ENCODE results near the gene IHH.

Gene IHH

DNA sequence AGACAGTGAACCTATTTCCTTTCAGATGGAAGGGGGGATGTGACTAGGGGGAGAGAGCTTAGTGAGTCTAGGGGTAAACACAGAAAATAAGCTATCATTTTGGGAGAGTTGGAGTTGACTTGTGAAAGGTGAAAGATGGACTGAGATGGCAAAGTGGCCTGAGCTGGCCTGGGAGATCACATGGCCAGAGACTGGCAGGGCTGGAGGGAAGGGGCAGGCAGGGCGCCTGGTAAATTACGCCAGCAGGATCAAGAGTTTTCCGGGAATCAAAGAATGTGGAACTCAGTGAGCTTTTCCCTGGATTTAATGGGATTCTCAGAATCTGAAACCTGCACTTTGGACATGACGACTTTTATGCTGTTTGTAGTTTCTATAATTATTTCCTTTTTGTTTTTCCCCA lies 18.6 kb downstream of the IHH start:
- Histone ChIP-seq H3K4me1 (ENCODE audit: control insufficient read depth in 1 of 2, insufficient read depth in 2 of 2, low read length in 2 of 2) (peaks cover 7 to 11% of the 10 kb centered on the region in 2 donors), H3K4me3 (ENCODE audit: low read depth in 1 of 2, low read length in 2 of 2) (no peak overlapping the region), H3K9ac (ENCODE audit: low read depth in 1 of 2, low read length in 2 of 2) (no peak overlapping the region), H3K36me3 (ENCODE audit: control insufficient read depth in 1 of 2, insufficient read depth in 2 of 2, low read length in 2 of 2) (no peaks in the 10 kb centered on the region), H3K9me3 (ENCODE audit: control insufficient read depth in 1 of 2, low read length in 2 of 2) (no peaks in the 10 kb centered on the region), H3K27ac (ENCODE audit: low read depth, low read length) (no peak overlapping the region), H3K27me3 (ENCODE audit: control insufficient read depth in 1 of 2, insufficient read depth in 2 of 2, low read length in 2 of 2) (peaks cover 8 to 15% of the 10 kb centered on the region in 2 donors)

DNA sequence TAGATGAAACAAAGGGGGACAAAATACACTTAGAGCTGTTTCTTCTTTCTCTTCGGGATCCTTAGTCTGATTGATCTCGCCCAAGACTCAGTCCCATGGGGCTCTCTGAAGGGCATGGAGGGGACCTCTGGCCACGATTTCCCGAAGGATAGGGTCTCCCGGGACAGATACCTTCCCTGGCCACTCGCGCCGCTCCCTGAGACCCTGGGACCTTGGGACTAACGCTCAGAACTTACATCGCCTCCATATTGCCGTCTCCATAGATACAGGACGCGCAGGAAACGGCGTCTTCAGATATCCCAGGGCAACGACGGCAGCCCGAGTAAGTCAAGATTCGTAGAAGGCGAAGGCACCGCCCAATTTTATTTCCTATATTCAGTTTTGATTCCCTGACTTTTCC lies 19.5 kb downstream of the IHH start, which contains the start of gene CFAP65:
Gene CFAP65, minus strand, starts transcription at position 265 of the 400 bp plus-strand sequence. CDS start 2,468 bp downstream, outside the sequence.
- H3K9me3 ChIP-seq (ENCODE audit: control insufficient read depth in 1 of 2, low read length in 2 of 2) = no peaks in the 10 kb centered on the region
- no peak within 1 kb of the TSS for H3K27ac ChIP-seq (ENCODE audit: low read depth, low read length)
- peaks cover 8 to 15% of the 10 kb centered on the region in 2 donors for H3K27me3 ChIP-seq (ENCODE audit: control insufficient read depth in 1 of 2, insufficient read depth in 2 of 2, low read length in 2 of 2)
- no peak within 1 kb of the TSS for H3K9ac ChIP-seq (ENCODE audit: low read depth in 1 of 2, low read length in 2 of 2)
- H3K4me3 ChIP-seq (ENCODE audit: low read depth in 1 of 2, low read length in 2 of 2) = peak within 1 kb of the TSS; percentile 58 to 60
- H3K36me3 ChIP-seq (ENCODE audit: control insufficient read depth in 1 of 2, insufficient read depth in 2 of 2, low read length in 2 of 2) = no peaks in the 10 kb centered on the region
- H3K4me1 ChIP-seq (ENCODE audit: control insufficient read depth in 1 of 2, insufficient read depth in 2 of 2, low read length in 2 of 2) = peaks cover 7 to 11% of the 10 kb centered on the region in 2 donors

DNA sequence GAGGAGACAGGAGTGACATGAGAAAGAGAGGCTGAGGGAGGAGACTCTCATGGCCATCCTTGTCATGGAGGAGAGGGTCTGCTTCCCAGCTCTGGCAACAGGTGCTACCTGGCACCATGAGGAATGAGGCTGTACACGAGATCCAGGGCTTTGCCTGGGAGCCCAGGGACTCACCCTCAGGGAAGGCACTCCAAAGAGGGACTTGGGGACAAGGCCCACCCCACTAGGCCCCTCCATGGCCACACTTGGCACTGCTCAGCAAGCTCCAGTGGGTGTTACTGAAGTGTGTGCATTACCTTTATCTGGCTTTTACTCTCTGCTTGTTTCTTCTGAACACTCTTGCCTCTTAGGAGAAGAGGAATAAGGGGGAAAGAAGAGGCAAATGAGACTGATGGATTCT lies 22.1 kb downstream of the IHH start:
- no peaks in the 10 kb centered on the region for H3K36me3 ChIP-seq (ENCODE audit: control insufficient read depth in 1 of 2, insufficient read depth in 2 of 2, low read length in 2 of 2)
- H3K27ac ChIP-seq (ENCODE audit: low read depth, low read length) = no peak overlapping the region
- H3K4me3 ChIP-seq (ENCODE audit: low read depth in 1 of 2, low read length in 2 of 2) = no peak overlapping the region
- peaks cover 8 to 20% of the 10 kb centered on the region in 2 donors for H3K27me3 ChIP-seq (ENCODE audit: control insufficient read depth in 1 of 2, insufficient read depth in 2 of 2, low read length in 2 of 2)
- H3K9ac ChIP-seq (ENCODE audit: low read depth in 1 of 2, low read length in 2 of 2) = no peak overlapping the region
- H3K4me1 ChIP-seq (ENCODE audit: control insufficient read depth in 1 of 2, insufficient read depth in 2 of 2, low read length in 2 of 2) = peaks cover 7 to 11% of the 10 kb centered on the region in 2 donors
- no peaks in the 10 kb centered on the region for H3K9me3 ChIP-seq (ENCODE audit: control insufficient read depth in 1 of 2, low read length in 2 of 2)

GRCh38 chr2:219037783-219038499 lies 22.8 kb downstream of the IHH start:
- H3K27me3 ChIP-seq (ENCODE audit: control insufficient read depth in 1 of 2, insufficient read depth in 2 of 2, low read length in 2 of 2) = peaks cover 8 to 20% of the 10 kb centered on the region in 2 donors
- no peak overlapping the region for H3K27ac ChIP-seq (ENCODE audit: low read depth, low read length)
- peaks cover 7 to 9% of the 10 kb centered on the region in 2 donors for H3K4me1 ChIP-seq (ENCODE audit: control insufficient read depth in 1 of 2, insufficient read depth in 2 of 2, low read length in 2 of 2)
- no peaks in the 10 kb centered on the region for H3K9me3 ChIP-seq (ENCODE audit: control insufficient read depth in 1 of 2, low read length in 2 of 2)
- H3K4me3 ChIP-seq (ENCODE audit: low read depth in 1 of 2, low read length in 2 of 2) = no peak overlapping the region
- H3K9ac ChIP-seq (ENCODE audit: low read depth in 1 of 2, low read length in 2 of 2) = no peak overlapping the region
- H3K36me3 ChIP-seq (ENCODE audit: control insufficient read depth in 1 of 2, insufficient read depth in 2 of 2, low read length in 2 of 2) = no peaks in the 10 kb centered on the region

DNA sequence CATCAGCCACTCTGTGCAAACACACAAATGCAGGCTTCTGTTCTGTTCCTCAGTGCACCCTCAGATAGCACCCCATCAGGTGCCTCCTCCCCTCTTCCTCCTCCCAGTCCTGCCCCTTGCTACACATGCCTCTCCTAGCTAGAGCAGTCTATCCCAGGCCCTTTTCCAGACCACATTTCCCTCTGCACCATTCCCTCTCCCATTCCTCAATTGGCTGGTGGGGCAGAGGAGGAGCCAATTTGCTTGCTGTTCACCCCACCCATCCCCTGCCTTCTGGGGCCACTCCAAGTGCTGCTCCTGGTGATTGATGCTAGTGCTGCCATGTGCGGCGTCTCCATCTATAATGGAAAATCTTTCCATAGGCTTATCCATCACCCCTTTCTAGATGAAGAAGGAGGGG lies 24.8 kb downstream of the IHH start:
- Histone ChIP-seq H3K9ac (ENCODE audit: low read depth in 1 of 2, low read length in 2 of 2) (no peak overlapping the region), H3K9me3 (ENCODE audit: control insufficient read depth in 1 of 2, low read length in 2 of 2) (no peaks in the 10 kb centered on the region), H3K4me1 (ENCODE audit: control insufficient read depth in 1 of 2, insufficient read depth in 2 of 2, low read length in 2 of 2) (no peaks in the 10 kb centered on the region), H3K4me3 (ENCODE audit: low read depth in 1 of 2, low read length in 2 of 2) (no peak overlapping the region), H3K27me3 (ENCODE audit: control insufficient read depth in 1 of 2, insufficient read depth in 2 of 2, low read length in 2 of 2) (peaks cover 8 to 15% of the 10 kb centered on the region in 2 donors), H3K27ac (ENCODE audit: low read depth, low read length) (no peak overlapping the region), H3K36me3 (ENCODE audit: control insufficient read depth in 1 of 2, insufficient read depth in 2 of 2, low read length in 2 of 2) (no peaks in the 10 kb centered on the region)

DNA sequence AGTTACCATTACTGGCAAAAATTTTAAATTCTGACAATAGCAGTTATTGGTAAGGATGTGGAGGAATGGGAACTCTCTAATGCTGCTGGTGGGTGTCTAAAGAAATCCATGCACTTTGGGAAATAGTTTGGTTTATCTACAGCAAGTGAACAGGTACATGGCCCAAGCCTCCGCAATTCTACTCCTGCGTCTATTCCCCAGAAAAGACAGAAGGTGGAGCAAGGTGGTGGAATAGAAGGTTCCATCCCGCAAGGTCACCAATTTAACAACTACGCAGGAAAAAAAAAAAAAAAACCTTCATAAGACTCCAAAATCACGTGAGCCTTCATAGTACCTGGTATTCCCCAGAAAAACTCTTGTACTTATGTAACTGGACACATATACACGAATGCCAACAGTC lies 25.9 kb downstream of the IHH start:
- Histone ChIP-seq H3K9me3 (ENCODE audit: control insufficient read depth in 1 of 2, low read length in 2 of 2) (no peaks in the 10 kb centered on the region), H3K36me3 (ENCODE audit: control insufficient read depth in 1 of 2, insufficient read depth in 2 of 2, low read length in 2 of 2) (no peaks in the 10 kb centered on the region), H3K27ac (ENCODE audit: low read depth, low read length) (no peak overlapping the region), H3K9ac (ENCODE audit: low read depth in 1 of 2, low read length in 2 of 2) (no peak overlapping the region), H3K4me3 (ENCODE audit: low read depth in 1 of 2, low read length in 2 of 2) (no peak overlapping the region), H3K4me1 (ENCODE audit: control insufficient read depth in 1 of 2, insufficient read depth in 2 of 2, low read length in 2 of 2) (no peaks in the 10 kb centered on the region), H3K27me3 (ENCODE audit: control insufficient read depth in 1 of 2, insufficient read depth in 2 of 2, low read length in 2 of 2) (peaks cover 0 to 11% of the 10 kb centered on the region in 2 donors)

DNA sequence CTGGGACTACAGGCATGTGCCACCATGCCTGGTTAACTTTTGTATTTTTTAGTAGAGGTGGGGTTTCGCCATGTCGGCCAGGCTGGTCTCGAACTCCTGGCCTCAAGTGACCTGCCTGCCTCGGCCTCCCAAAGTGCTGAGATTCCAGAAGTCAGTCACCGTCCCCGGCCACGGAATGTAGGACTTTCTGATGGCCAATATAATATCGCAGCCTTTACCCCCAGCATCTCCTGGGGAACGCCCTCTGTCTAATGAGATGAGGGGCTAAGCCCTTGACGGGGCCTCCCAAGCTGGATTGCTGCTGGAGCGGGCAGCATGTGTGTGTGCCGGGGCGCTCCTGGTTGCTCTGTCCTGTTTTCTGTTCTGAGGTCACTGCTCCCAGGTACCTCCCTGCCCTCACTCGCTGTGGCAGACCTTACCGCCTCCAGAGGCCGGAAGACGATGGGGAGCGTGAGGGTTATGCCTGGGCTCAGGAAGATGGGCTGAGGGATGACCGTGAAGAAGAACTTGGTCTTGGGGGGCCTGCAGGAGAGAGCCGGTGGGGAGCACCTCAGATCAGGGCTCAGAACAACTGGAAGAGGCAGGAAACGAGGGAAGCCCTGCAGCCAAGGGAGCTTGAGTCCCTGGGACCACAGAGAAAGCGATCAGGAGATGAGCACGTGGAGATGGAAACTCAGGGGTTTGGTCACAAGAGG lies 28.5 kb downstream of the IHH start:
- Histone ChIP-seq H3K4me1 (ENCODE audit: control insufficient read depth in 1 of 2, insufficient read depth in 2 of 2, low read length in 2 of 2) (no peaks in the 10 kb centered on the region), H3K9me3 (ENCODE audit: control insufficient read depth in 1 of 2, low read length in 2 of 2) (no peaks in the 10 kb centered on the region), H3K9ac (ENCODE audit: low read depth in 1 of 2, low read length in 2 of 2) (no peak overlapping the region), H3K36me3 (ENCODE audit: control insufficient read depth in 1 of 2, insufficient read depth in 2 of 2, low read length in 2 of 2) (no peaks in the 10 kb centered on the region), H3K4me3 (ENCODE audit: low read depth in 1 of 2, low read length in 2 of 2) (no peak overlapping the region), H3K27me3 (ENCODE audit: control insufficient read depth in 1 of 2, insufficient read depth in 2 of 2, low read length in 2 of 2) (peaks cover 0 to 5% of the 10 kb centered on the region in 2 donors), H3K27ac (ENCODE audit: low read depth, low read length) (no peak overlapping the region)

DNA sequence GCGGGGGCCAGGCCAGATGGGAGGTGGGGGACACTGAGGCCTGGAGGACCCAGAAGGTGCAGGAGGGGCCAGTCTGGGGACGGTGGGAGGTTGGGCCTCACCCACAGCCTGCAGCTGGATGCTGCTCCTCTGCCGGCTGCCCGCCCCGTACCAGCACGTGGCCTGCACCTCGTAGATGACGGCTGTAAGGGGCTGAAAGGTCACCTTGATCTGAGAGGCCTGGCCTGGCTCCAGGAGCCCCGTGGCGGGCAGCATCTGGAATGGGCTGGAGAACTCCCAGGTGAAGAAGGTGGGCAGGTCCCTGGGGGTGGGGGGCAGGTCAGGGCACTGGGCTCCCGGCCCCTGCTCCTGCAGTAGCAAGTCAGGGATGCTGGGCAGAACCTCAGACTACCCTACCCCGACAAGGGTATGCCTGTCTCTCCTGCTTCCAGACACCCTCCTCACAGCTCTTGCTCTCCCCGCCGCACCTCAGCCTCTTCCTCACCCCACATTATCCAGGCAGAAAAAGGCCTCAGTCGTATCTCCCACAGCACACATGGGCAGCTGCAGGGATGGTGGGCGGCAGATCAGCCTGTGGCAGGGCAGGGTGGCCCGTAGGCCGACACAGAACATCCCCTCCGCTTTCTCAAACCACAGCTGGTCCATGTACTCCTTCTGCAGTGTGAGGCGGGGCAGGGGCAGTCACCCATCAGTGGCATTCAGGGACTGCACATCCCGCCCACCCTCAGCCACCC lies 29.5 kb downstream of the IHH start:
- H3K4me1 ChIP-seq (ENCODE audit: control insufficient read depth in 1 of 2, insufficient read depth in 2 of 2, low read length in 2 of 2) = no peaks in the 10 kb centered on the region
- no peak overlapping the region for H3K27ac ChIP-seq (ENCODE audit: low read depth, low read length)
- no peaks in the 10 kb centered on the region for H3K9me3 ChIP-seq (ENCODE audit: control insufficient read depth in 1 of 2, low read length in 2 of 2)

GRCh38 chr2:219030177-219030940 lies 30.4 kb downstream of the IHH start:
- no peak overlapping the region for H3K4me3 ChIP-seq (ENCODE audit: low read depth in 1 of 2, low read length in 2 of 2)
- no peak overlapping the region for H3K9ac ChIP-seq (ENCODE audit: low read depth in 1 of 2, low read length in 2 of 2)
- H3K27me3 ChIP-seq (ENCODE audit: control insufficient read depth in 1 of 2, insufficient read depth in 2 of 2, low read length in 2 of 2) = no peaks in the 10 kb centered on the region
- no peaks in the 10 kb centered on the region for H3K9me3 ChIP-seq (ENCODE audit: control insufficient read depth in 1 of 2, low read length in 2 of 2)
- no peaks in the 10 kb centered on the region for H3K36me3 ChIP-seq (ENCODE audit: control insufficient read depth in 1 of 2, insufficient read depth in 2 of 2, low read length in 2 of 2)
- no peak overlapping the region for H3K27ac ChIP-seq (ENCODE audit: low read depth, low read length)
- no peaks in the 10 kb centered on the region for H3K4me1 ChIP-seq (ENCODE audit: control insufficient read depth in 1 of 2, insufficient read depth in 2 of 2, low read length in 2 of 2)

More for the DNA sequence above, 29.5 kb downstream of the IHH start:
- Histone ChIP-seq H3K36me3 (ENCODE audit: control insufficient read depth in 1 of 2, insufficient read depth in 2 of 2, low read length in 2 of 2) (no peaks in the 10 kb centered on the region), H3K4me3 (ENCODE audit: low read depth in 1 of 2, low read length in 2 of 2) (no peak overlapping the region), H3K9ac (ENCODE audit: low read depth in 1 of 2, low read length in 2 of 2) (no peak overlapping the region), H3K27me3 (ENCODE audit: control insufficient read depth in 1 of 2, insufficient read depth in 2 of 2, low read length in 2 of 2) (peaks cover 0 to 5% of the 10 kb centered on the region in 2 donors)
